HG03108 (cell line): ENCODE results near the gene OLA1.

Source experiments
- ATAC-seq: cut with Tn5 transposase; IDR thresholded peaks from one replicate; pipeline ENCODE4 v1.9.1; 2021; ENCODE audit warnings: moderate library complexity; ENCODE audit not compliant: unreplicated experiment

Gene OLA1

DNA sequence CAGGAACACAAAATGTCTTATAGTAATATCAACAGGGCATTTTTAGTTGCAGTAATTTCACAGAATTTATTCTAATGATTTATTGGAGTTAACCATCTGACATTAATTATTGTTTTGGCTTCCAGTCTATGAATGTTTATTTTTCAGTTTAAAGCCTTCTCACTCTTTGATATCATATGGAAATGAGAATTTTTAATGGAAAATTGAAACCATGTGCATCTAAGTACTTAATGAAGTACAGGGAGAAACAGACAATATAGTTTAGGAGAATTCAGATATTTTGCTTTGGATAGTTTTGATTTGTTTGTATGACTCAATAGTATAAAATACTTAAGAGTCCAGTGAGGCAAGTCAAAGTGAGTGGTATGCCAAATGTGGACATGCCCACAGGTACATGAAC, 126.1 kb downstream of the OLA1 start:
- no peak for ATAC-seq

DNA sequence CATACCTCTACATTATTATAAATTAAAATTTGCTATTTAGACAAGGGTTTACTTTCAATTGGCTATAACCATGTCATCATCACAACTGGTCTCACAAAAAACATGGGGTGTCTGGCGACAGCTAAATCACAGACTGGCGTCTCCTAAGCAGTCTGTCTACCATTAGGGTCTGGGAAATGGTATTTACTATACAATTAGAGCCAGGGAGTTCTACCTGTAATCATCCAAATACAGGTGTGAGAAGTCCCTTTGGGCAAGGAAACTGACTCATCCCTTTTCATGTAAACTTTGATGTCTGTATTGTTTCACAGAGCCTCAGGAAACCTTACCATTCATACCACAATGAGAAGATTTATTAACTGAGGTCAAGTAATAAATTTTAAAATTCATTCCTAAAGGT, 126.7 kb downstream of the OLA1 start:
- ATAC-seq: no peak

DNA sequence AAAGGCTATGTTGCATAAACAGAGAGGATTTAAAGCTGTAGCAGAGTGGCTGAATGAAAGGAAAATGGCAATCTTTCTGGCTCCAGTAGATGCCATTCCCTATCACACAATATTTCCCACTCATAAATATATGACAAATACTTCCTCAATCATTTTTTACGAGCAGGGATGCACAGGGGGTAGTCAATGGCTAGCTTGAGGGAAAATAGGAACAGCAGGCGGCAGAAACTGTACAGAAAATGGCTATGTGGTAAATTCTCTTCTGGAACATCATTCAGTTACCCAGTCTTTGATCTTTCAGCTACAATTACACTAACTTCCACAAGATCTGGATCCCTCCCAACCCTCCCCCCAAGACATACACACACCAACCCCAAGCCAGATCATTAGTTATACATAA, 127.2 kb downstream of the OLA1 start:
- ATAC-seq: no peak

DNA sequence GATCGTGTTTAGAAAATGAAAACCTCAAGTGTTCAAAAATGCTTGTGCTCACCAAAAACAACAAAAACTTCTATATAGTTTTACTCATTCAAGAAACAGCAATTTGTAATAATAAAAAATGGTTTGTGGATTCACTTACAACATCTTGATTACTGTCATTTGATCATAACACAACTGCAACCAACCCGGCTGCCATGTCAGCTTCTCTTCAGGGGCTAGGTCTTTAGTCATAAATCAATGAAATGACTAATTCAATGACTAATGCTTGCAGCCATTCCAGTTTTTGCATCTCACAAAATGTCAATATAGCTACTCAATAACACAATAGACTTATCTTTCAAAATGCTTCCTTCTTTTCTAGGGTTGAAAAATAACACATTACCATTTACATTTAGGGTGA, 128.0 kb downstream of the OLA1 start:
- ATAC-seq: no peak

DNA sequence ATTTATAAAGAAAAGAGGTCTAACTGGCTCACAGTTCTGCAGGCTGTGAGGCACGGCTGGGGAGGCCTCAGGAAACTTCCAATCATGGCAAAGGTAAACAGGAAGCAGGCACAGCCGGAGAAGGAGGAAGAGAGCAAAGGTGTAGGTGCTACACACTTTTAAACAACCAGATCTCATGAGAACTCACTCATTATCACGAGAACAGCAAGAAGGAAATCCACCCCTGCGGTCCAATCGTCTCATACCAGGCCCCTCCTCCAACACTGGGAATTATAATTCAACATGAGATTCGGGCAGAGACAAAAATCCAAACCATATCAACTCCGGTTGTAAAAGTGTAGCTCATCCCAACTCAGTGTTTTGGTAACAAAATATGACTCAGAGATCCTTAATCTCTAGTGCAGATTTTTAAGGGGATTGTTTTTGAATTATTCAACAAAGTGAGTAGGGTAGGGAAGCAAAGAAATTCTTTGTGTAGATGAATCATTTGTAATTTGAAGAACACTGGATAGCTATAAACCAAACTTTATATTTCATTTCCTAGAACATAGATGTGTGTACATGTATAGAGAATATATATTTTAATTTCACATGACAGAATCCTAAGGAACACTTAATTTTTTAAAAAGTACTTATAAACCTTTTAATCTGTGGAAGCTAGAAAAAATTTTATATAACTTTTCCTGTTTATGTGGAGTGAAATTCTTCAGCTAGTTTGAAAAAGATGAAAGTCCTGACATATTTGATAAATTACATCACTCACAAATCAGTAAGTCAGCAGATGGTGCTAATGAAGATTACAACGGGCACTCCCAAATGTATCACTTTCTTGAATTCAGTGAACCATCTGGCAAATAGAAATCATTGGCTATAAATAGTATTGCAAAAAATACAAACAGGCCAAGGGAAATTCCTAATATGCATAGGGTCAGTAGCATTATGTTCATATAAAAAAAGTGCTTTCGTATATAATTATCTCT, 130.1 kb downstream of the OLA1 start:
- no peak for ATAC-seq

DNA sequence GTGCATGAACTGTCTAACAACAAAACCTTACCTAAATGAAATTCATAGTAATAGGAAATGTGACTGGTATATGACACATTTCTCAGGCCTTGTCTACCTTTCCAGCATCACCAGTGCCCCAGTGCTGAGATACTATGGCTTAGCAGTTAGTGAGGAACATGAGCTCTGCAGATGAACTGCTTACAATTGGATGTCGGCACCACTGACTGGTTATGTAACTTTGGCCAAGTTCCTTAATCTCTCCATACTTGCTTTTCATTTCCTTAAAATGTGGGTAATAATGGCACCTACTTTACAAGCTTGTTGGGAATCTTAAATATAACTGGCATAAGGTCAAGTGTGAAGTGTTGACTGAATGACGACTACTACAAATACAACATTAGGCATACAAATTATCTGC, 136.3 kb downstream of the OLA1 start:
- no peak for ATAC-seq

DNA sequence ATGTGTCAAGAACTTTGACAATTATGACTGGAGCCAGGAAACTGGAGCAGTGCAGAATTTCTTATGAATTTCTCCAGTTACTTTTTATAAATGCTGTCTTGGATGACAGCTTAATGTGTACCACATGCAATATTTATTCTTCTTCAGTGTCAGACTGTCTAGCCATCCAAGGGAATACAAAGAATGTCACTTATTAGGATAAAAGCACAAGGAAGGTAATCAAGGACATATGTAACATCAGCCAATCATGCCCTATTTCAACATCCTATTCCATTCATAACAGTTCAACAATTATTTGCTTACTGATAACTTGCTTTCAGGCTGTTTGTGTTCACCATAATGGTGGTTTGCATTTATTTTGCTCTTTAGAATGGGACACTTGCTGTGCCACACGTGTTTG, 139.8 kb downstream of the OLA1 start:
- ATAC-seq: no peak

DNA sequence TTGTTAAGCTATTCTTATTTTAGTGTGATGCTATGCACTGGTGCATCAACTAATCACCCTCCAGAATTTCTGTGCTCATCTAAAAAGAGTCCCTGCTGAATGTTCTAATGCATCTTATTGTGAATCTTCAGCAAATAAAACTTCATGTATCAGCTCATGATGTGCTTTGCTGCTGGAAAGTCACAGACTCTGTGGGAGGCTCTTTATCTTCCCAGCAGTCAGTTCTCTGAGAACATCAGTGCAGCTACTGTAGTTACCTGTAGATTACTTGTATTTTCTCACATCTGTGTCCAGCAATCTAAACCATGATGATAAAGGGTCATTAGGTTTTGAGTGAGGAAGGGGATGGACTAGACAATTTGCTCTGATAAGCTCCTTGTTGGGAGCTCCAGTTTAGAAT, 141.6 kb downstream of the OLA1 start:
- ATAC-seq: no peak

DNA sequence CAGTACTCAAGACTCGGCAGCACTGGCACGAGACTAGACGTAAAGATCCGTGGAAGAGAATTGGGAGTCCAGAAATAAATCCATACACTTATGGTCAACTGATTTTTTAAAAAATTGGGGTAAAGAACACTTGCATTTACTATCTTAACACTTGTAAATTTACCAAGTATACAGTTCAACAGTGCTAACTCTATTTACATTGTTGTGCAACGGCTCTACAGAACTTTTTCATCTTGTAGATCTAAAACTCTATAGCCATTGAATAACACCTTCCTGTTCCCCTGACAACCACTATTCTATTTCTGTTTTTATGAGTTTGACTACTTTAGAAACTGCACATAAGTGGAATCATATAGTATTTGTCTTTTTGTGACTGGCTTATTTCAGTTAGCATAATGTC, 153.8 kb downstream of the OLA1 start:
- no peak for ATAC-seq

DNA sequence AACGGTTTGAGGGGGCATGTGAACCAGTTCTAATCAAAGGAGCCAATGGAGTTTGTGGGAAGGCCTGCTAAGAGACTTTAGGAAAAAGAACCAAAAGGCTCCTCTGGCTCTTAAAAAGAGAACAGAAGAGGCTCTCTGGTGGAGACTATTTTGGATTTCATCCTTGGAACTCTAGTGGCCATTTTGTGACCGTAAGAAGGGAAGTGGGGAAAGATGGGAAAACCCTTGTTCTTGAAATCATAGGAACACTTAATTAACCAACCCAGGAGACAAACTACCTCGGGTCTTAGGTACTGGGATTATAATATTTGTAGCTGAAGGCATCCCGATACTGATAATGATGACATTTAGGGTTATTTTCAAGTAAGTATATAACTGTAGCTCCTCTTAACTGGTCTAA, 157.9 kb downstream of the OLA1 start:
- ATAC-seq: no peak

DNA sequence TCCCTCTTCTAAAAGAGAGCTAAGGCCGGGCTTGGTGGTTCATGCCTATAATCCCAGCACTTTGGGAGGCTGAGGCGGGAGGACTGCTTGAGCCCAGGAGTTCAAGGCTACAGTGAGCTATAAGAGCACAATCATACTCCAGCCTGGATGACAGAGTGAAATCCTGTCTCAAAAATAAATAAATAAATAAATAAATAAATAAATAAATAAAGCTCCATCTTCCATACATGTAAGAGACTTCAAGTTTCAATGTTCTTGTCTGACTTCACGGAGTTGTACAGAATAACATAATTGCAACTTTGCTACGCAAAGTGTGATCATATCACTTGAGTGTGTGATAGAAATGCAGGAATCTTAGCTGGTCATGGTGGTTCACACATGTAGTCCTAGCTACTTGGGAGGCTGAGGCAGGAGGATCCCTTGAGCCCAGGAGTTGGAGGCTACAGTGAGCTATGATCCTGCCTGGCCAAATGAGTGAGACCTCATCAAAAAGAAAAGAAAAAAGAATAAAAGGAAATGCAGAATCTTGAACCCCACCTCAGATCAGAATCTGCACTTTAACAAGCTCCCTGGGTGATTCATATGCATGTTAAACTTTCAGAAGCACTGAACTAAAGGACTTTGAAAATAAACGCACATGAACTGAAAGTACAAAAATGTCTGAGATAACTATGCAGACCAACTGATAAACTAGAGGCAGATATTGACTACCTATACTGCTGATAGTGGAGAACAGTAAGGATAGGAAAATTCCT, 159.4 kb downstream of the OLA1 start:
- ATAC-seq: no peak

DNA sequence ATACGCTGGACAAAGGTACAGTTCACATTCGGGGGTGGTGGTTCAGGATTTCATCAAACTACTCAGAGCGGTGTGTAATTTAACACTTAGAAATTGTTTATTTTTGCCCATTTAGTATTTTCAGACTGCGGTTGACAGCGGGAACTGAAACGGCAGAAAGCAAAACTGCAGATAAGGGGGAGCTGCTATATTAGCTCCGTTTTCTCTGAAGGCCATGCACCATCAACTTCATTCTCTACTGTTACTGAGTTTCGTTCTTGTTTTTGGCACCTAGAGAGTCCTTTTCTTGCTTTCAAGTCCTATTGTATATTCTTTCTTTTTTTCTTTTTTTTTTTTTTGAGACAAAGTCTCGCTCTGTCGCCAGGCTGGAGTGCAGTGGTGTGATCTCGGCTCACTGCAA, 161.6 kb downstream of the OLA1 start:
- ATAC-seq: no peak

DNA sequence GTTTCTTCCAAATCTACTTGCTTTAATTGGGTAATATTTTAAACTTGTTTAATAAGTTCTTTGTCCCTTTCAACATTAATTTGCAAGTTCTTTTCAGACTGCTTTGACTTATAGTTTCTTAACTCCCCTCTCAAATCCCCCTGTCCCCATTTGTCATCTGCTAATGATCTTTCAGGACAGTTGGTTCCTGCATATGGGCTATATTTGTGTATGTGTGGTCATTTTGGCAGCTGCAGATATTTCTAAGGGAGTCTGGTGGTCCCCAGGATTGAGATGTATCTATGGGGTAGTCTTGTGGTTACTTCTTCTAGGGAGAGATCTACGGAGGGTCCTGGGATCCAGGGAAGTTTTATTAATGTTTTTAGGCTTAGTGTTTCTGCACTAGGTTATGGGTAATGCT, 162.6 kb downstream of the OLA1 start:
- ATAC-seq: no peak

DNA sequence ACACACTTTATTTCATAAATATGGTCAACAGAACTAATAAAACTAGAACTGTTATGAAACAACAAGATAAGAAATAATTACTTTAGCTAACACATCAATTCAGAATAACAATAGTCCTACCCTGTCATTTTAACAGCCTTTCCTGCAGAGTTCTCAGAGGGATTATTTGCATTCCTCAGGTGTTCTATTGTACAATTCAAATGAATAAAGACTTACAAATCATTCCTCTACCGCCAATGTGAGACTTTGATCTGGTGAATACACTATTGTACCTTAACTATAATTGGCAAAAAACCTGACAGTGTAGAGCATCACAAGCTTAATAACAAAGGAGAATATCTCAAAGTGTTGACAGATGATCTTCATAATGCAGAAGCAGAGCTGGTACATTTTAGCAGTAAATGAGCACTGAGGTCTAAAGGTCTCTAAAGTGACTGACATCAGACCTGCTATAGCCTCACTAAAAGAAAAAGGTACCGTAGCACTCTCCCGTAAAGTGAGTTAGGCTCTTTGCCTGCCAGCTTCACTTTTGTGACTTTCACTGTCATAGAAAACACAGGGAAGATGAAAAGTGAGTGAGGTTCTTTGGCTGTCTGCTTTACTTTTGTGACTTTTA, 164.4 kb downstream of the OLA1 start:
- ATAC-seq: no peak

DNA sequence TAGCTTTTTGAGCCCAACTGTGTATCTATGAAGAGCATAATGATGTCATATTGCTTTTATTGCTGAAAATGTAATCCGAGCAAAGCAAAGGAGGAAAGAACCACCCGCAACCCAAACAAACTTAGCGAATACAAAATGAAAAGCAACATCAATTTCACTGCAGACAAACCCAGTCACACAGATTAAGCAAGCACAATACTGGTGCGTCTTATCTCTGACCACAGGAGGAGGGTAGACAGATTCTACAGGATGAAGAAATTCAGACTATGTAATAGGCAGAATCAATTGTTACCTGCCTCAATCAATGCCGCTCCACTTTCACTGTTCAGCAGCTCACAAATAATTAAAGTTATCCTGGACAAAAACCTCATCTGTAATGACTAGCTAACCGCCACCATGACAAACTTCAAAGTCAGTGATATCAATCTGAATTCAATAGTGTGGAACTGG, 167.6 kb downstream of the OLA1 start:
- no peak for ATAC-seq

DNA sequence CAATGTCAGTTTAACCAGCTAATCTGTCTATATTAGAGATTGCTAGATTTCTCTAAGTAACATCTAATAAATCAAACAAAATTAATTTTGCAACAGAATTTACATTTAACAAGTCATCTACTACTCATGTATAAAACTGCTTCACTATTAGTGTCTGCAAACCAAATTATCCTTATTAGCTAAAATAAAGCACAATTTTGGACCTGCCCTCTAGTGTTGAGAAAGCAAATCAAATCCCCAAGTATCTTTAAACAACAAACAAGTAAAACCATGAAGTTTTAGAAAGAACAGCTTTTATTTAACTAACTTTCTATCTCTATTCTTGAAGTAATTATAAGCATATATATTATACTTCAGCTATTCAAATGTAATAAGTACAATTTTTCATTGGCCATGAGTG, 170.1 kb downstream of the OLA1 start:
- ATAC-seq: no peak

DNA sequence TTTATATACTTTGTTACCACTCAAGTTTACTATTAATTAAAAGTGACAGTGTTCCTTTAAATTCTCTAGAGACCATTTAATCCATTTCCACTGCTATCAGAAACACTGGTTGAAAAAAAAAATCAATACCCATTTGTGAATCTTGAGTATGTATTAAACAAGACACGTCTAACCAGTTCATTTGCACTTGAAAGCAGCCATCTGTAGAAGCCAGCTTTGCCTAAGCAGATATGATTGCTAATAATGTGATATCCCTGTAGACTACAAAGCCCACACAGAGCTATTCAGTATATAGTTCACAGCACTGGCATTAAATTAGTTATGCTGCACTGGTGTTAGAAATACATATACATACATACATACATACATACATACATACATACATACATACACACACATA, 171.4 kb downstream of the OLA1 start:
- ATAC-seq: no peak

DNA sequence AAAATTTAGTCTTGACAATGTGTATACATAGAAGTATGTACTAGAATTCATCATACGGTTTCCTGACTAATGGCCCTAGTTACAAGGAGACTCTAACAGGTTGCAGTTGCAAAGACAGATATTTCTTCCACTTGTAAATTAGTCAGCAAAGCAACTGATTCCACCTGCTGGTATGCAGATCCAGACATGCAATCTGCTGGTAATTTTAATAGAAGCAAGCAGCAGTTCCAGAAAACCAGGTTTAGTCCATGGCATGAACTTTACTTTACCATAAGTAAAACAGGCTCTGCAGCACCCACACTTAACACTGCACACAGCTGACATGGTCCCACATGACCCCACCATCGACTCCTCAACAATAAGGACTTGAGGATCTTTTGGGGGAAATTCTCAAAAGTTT, 172.3 kb downstream of the OLA1 start:
- ATAC-seq: no peak

DNA sequence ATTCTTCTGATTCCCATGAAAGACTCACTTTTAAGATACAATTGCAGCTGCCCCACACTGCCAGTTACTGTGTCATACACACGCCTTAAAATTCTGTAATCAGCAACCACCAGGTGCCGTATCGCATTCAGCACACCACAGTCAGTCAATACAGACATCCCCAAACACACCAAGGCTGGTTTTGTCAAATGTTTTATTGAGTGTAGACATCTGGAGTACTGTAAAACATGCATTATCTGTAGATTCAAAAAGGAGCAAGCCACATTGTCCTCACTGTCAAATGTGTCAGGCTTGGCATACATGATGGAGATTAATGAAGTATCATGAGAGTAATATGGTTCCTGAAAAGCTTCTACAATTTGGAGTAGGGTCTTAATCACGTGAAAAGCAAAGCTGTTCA, 173.5 kb downstream of the OLA1 start:
- ATAC-seq: no peak

DNA sequence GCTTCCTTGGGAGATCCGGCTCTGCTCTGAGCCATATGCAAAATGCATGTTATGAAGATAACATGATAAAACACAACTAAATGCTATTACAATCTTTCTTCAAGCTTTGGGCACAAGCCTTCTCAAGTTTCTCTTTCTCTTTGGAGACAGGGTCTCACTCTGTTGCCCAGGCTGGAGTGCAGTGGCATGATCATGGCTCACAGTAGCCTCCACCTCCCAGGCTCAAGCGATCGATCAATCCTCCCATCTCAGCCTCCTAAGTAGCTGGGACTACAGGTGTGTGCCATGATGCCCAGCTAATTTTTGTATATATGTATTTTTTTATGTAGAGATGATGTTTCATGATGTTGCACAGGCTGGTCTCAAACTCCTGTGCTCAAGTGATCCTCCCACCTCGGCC, 175.5 kb downstream of the OLA1 start:
- no peak for ATAC-seq

DNA sequence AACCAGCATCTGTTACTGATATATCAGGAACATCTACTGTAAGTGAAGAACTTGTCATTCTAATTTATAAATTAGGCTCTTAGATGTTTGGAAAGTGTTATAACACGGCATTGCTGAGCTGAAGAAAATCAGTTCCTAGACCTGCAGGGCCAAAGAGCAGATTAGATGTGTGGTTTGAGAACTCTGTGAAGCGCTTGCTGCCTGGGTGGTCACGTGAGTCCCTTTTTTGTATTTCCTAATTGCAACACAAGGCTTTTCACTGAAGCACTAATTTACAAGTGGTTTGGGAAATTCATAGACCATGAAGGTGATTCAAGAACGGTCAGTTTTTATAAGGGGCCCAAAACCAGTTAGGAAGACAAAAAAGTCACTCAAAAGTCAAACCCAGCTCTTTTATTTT, 176.3 kb downstream of the OLA1 start:
- no peak for ATAC-seq

DNA sequence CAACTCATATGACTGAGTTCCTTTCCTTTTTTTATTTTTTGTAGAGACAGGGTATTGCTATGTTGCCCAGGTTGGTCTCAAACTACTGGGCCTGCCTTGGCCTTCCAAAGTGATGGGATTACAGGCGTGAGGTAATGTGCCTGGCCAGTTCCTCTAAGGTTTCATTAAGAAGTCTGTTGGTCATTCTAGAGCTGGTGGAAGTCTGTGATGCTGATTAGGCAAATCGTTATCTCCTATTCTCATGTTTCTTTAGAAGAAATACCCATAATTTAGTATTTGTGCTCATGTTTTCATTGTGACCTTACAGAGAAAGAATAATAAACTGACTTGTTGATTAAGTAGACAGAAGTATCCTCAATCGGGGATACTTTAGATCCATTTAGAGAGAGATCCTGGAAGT, 177.0 kb downstream of the OLA1 start:
- ATAC-seq: no peak
